Sigmoid colon (tissue), 7 donors: Measurements from ENCODE around the gene COL17A1. TPM values are rescaled to one million over a fixed set of nuclear protein-coding genes. Genes with fewer than 3 reads are reported as not detected.

Experiments
- DNase-seq: peaks from one replicate; pipeline ENCODE4 v3.0.0-alpha.2; 2019
- H3K27ac ChIP-seq, 4 donors: fragments of 200-600 bp; sonication (generic); one replicate each; pipeline ENCODE4 v1.5.1; 2016 to 2019; ENCODE audit warnings: mild to moderate bottlenecking in 1 of 4
- H3K27me3 ChIP-seq, 3 donors: fragments of 200-600 bp; sonication (generic); one replicate each; pipeline ENCODE4 v1.5.1; 2019; ENCODE audit warnings: mild to moderate bottlenecking in 1 of 3
- H3K36me3 ChIP-seq, 4 donors: fragments of 200-600 bp; sonication (generic); one replicate each; pipeline ENCODE4 v1.5.1; 2016 to 2019
- H3K4me1 ChIP-seq, 4 donors: fragments of 200-600 bp; sonication (generic); one replicate each; pipeline ENCODE4 v1.5.1; 2017 to 2019
- H3K4me3 ChIP-seq, 4 donors: fragments of 200-600 bp; sonication (generic); one replicate each; pipeline ENCODE4 v1.5.1; 2017 to 2019; ENCODE audit warnings: mild to moderate bottlenecking in 2 of 4, moderate library complexity in 1 of 4
- H3K9me3 ChIP-seq, 4 donors: fragments of 200-600 bp in 3 of 4; sonication (generic) in 3 of 4; one replicate each; pipeline versions ENCODE4 v1.5.1 to v1.6.1; 2013 to 2019
- CTCF ChIP-seq, 4 experiments: fragments of 450-650 bp in 3 of 4; fragments of 200-600 bp in 1 of 4; IDR thresholded peaks; one replicate each; pipeline ENCODE4 v1.5.1; 2016 to 2019; ENCODE audit warnings: antibody characterized with exemption in 4 of 4, mild to moderate bottlenecking in 3 of 4, moderate library complexity in 2 of 4
- EP300 ChIP-seq, 4 donors: sonication (generic); formaldehyde crosslinking; IDR thresholded peaks; one replicate each; pipeline ENCODE4 v1.6.1; 2017; ENCODE audit warnings: antibody characterized with exemption in 4 of 4
- POLR2A ChIP-seq, 2 donors: fragments of 450-650 bp; IDR thresholded peaks; one replicate each; pipeline ENCODE4 v1.6.1; 2016; ENCODE audit warnings: antibody characterized with exemption in 2 of 2, mild to moderate bottlenecking in 2 of 2, moderate library complexity in 2 of 2
- POLR2AphosphoS5 ChIP-seq, 4 donors: sonication (generic); formaldehyde crosslinking; IDR thresholded peaks; one replicate each; pipeline ENCODE4 v1.6.1; 2017; ENCODE audit warnings: antibody characterized with exemption in 4 of 4
- WGBS, 2 donors: extraction: QIAGEN DNeasy Blood & Tissue Kit; methylation state at CpG; one replicate each; pipeline ENCODE4 v1.1.7; 2013; 5-methylcytosine and 5-hydroxymethylcytosine counted together
- intact Hi-C: fragments of 100-400 bp; cut with DNase I; formaldehyde crosslinking; loops from one replicate; pipeline ENCODE4 v1.15.1; 2023
- polyA plus RNA-seq, 3 donors: library from polyadenylated mRNA; stranded (reverse); fragments of 200-250 nt; gene quantifications; one replicate each; pipeline ENCODE4 v1.2.3, GENCODE V29; 2013
- total RNA-seq, 4 donors: library from RNA; depleted of rRNA; stranded (reverse); fragments of >200 nt; gene quantifications; one replicate each; pipeline ENCODE4 v1.1.0, GENCODE V29; 2016
- donor health status: healthy with polysubstance abuse.
- donor health status: Bipolar disorder and iron deficiency.
- donor health status: healthy.

COL17A1 gene
- total and polyA plus RNA-seq, 7 donors, result 18.7 to 67.4 (median 24.0) TPM; not detected in 4

GRCh38 chr10:104099941-104100340, 14.3 kb upstream of the COL17A1 start:
- Histone ChIP-seq H3K27ac (no peak overlapping the region), H3K4me1 (no peaks in the 10 kb centered on the region), H3K9me3 (no peaks in the 10 kb centered on the region), H3K4me3 (no peak overlapping the region), H3K36me3 (no peaks in the 10 kb centered on the region), H3K27me3 (no peaks in the 10 kb centered on the region)
- TF ChIP-seq POLR2AphosphoS5 (IDR thresholded peaks at IDR 0.05), result no peak
- TF ChIP-seq POLR2A (IDR thresholded peaks at IDR 0.05), result no peak
- TF ChIP-seq CTCF (IDR thresholded peaks at IDR 0.05), result no peak
- no peak for TF ChIP-seq EP300 (IDR thresholded peaks at IDR 0.05)
- intact Hi-C loops, result no loop called here
- DNase-seq, result no peak

DNA sequence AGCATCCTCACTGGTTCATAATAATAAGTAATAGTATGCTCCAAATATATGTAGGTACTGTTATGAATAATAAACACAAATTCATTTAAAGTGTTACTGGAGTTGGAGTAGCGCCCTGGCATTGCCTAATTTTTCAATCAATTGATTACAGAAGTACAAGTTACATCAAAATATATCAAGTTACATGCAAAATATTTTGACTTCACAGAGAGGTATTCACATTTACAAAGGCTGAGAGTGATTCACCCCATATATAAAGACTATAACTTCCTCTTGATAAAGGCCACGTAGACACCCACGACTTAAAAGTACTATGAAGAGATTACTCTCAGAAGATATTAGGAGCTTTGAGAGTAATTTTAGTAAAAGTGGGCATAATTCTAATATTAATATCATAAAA, 13.6 kb upstream of the COL17A1 start:
- TF ChIP-seq POLR2AphosphoS5 (IDR thresholded peaks at IDR 0.05) (no peak), POLR2A (IDR thresholded peaks at IDR 0.05) (no peak), EP300 (IDR thresholded peaks at IDR 0.05) (no peak), CTCF (IDR thresholded peaks at IDR 0.05) (no peak)
- no peak for DNase-seq
- intact Hi-C loops, result no loop called here
- Histone ChIP-seq H3K27me3 (no peaks in the 10 kb centered on the region), H3K9me3 (no peaks in the 10 kb centered on the region), H3K4me1 (no peaks in the 10 kb centered on the region), H3K4me3 (no peak overlapping the region), H3K27ac (no peak overlapping the region), H3K36me3 (no peaks in the 10 kb centered on the region)
- 83 to 84% methylated on average over 3 of the region's 3 CpGs for WGBS, 2 donors

DNA sequence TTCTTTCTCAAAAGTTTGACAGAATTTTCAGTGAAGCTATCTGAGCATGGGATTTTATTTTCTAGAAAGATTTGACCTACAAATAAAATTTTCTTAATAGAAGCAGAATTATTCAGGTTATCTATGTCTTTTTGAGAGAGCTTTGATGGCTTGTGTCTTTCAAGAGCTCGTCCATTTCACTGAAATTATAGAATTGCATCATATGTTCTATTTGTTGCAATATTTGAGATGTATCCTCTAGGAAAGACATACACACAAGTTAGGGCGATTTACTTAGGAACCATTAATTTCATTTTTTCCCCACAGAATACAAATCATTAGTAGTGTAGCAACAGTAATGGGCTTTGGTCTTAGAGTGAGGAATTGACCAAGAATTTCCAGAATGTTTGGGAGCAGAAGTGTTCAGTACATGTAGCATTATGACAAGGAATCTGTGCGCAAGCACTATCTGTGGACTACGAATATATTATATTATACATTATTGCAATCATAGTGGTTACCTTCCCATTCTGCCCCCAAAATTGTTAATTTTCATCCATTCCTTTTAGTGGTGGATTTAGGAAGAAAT, 12.8 kb upstream of the COL17A1 start:
- Histone ChIP-seq H3K9me3 (no peaks in the 10 kb centered on the region), H3K27me3 (no peaks in the 10 kb centered on the region), H3K27ac (no peak overlapping the region), H3K4me3 (no peak overlapping the region), H3K36me3 (no peaks in the 10 kb centered on the region), H3K4me1 (no peaks in the 10 kb centered on the region)
- DNase-seq, result no peak
- WGBS, 2 donors, result 93 to 97% methylated on average over 4 of the region's 4 CpGs
- intact Hi-C loops, result no loop called here
- no peak for TF ChIP-seq POLR2A (IDR thresholded peaks at IDR 0.05)
- no peak for TF ChIP-seq CTCF (IDR thresholded peaks at IDR 0.05)
- TF ChIP-seq EP300 (IDR thresholded peaks at IDR 0.05), result no peak
- TF ChIP-seq POLR2AphosphoS5 (IDR thresholded peaks at IDR 0.05), result no peak

DNA sequence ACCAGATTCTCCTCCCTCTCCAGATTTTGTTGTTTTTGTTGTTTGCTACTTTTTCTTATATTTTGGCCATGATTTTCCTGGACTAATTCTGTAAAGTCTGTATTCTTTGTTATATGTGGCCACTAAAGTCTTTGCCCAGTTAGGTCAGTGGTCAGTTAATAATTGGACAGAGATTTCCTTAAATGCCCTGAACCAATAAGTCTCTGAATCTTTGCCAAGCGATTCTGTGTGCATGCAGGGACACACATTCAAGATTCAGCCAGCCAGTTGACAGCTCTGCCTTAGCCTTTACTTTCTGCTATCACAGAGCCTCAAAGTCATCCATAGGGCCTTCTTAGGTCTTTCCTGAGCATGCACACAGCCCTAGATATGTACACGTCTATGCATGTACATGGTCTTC, 11.0 kb upstream of the COL17A1 start:
- H3K9me3 ChIP-seq, result no peaks in the 10 kb centered on the region
- H3K27me3 ChIP-seq, result no peaks in the 10 kb centered on the region
- no peak for DNase-seq
- 92 to 97% methylated on average over 2 of the region's 2 CpGs for WGBS, 2 donors
- H3K4me3 ChIP-seq, result no peak overlapping the region
- TF ChIP-seq EP300 (IDR thresholded peaks at IDR 0.05) (no peak), POLR2AphosphoS5 (IDR thresholded peaks at IDR 0.05) (no peak), CTCF (IDR thresholded peaks at IDR 0.05) (no peak), POLR2A (IDR thresholded peaks at IDR 0.05) (no peak)
- intact Hi-C loops, result no loop called here
- no peaks in the 10 kb centered on the region for H3K36me3 ChIP-seq
- no peaks in the 10 kb centered on the region for H3K4me1 ChIP-seq
- H3K27ac ChIP-seq, result no peak overlapping the region

GRCh38 chr10:104092749-104093148, 7.1 kb upstream of the COL17A1 start:
- intact Hi-C loops, result no loop called here
- no peak overlapping the region for H3K4me3 ChIP-seq

More at GRCh38 chr10:104092749-104093148, 7.1 kb upstream of the COL17A1 start:
- H3K36me3 ChIP-seq, result no peaks in the 10 kb centered on the region
- no peak for DNase-seq
- no peaks in the 10 kb centered on the region for H3K27me3 ChIP-seq
- TF ChIP-seq EP300 (IDR thresholded peaks at IDR 0.05), result no peak
- H3K9me3 ChIP-seq, result no peaks in the 10 kb centered on the region
- H3K4me1 ChIP-seq, result no peaks in the 10 kb centered on the region
- H3K27ac ChIP-seq, result no peak overlapping the region
